Endothelial cell of umbilical vein (primary cell): ENCODE measurements around the gene RAB3IL1.

ENCODE experiments used
- CTCF ChIP-seq, 2 donors: IDR thresholded peaks; 1 replicate in 1 of 2; 2 replicates in 1 of 2; pipeline ENCODE4 v1.5.1; 2011; ENCODE audit warnings: low read length in 2 of 2, mild to moderate bottlenecking in 2 of 2, moderate library complexity in 2 of 2, control low read depth in 1 of 2, inconsistent platforms in 1 of 2, low read depth in 1 of 2; ENCODE audit not compliant: insufficient read depth in 1 of 2; ENCODE audit errors: extremely low read depth in 1 of 2
- GATA2 ChIP-seq: IDR thresholded peaks from 2 replicates; pipeline ENCODE4 v1.7.0; 2011; ENCODE audit warnings: low read depth, mild to moderate bottlenecking, moderate library complexity, mixed read lengths, low read length; ENCODE audit not compliant: insufficient read length, insufficient read depth
- TF ChIP-seq, protein P1 (sequence below): IDR thresholded peaks from 2 replicates; pipeline ENCODE4 v1.6.1; 2011; ENCODE audit not compliant: insufficient read depth, insufficient read length

- TF ChIP-seq CTCF (IDR thresholded peaks at IDR 0.05; ENCODE audit: extremely low read depth in 1 of 2, insufficient read depth in 1 of 2, low read depth in 1 of 2, low read length in 2 of 2) (peak; percentile 78 to 95), GATA2 (no peak)
- TF ChIP-seq, protein P1, sequence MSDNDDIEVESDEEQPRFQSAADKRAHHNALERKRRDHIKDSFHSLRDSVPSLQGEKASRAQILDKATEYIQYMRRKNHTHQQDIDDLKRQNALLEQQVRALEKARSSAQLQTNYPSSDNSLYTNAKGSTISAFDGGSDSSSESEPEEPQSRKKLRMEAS = no peak
These were observed 19.7 kb downstream of the RAB3IL1 start for GRCh38 chr11:61897387-61898246.
